CD4-positive, alpha-beta T cell treated with Interleukin-10 for 1 hour (primary cell): Measurements from ENCODE around the gene CBR1.
A peak's percentile ranks its signal among the peaks of the same experiment; 100 is the strongest.
"Not testable (repeated sequence)": the region's sequence is repeated elsewhere in the genome, so short reads cannot be mapped to it uniquely, and the experiment has no call there.

Experiments
- DNase-seq: peaks from one replicate; pipeline ENCODE4 v3.0.0-alpha.2; 2020

Gene CBR1

GRCh38 chr21:36082237-36082664 is 12.4 kb downstream of the CBR1 start:
- DNase-seq = no peak

DNA sequence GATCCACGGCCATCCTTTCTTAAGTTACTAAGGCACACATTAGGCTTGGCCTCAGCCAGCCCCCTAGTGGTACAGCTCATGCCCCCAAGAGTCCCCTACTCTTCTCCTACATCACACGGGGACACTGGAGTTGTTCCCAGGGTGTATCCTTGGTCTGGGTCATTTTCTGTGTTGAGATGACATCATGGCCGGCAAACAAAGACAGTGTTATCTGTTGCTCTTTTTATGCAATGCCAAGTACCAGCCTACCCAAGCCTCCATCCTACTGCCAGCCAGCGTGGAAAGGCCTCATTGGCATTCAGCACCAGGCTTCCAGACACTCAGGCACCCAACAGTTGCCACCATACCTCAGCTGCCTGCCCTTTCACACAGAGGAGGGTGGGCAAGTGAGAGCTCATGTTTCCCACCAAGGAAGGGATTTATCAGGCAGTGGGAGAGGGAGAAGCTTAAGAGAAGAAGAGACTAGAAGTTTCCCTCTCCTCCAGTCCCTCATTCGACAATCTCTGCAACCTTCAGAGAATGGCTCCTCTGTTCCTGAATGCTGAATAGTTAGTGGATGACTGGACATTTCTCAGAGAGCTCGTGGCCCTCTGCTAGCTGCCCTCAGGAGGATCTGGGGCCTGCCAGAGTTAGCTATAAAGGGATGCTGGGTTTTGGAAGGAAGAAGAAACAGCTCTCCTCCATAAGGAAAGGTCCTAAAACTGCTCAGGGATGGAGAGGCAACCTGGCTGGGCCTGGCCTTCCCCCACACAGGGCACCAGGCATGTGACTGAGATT is 17.7 kb downstream of the CBR1 start:
- no peak for DNase-seq

- DNase-seq = no peak
Observed at GRCh38 chr21:36089946-36090345, 20.1 kb downstream of the CBR1 start.

- DNase-seq = no peak
Observed at GRCh38 chr21:36092681-36093080, 22.9 kb downstream of the CBR1 start.

GRCh38 chr21:36093512-36093911 is 23.7 kb downstream of the CBR1 start:
- no peak for DNase-seq

DNA sequence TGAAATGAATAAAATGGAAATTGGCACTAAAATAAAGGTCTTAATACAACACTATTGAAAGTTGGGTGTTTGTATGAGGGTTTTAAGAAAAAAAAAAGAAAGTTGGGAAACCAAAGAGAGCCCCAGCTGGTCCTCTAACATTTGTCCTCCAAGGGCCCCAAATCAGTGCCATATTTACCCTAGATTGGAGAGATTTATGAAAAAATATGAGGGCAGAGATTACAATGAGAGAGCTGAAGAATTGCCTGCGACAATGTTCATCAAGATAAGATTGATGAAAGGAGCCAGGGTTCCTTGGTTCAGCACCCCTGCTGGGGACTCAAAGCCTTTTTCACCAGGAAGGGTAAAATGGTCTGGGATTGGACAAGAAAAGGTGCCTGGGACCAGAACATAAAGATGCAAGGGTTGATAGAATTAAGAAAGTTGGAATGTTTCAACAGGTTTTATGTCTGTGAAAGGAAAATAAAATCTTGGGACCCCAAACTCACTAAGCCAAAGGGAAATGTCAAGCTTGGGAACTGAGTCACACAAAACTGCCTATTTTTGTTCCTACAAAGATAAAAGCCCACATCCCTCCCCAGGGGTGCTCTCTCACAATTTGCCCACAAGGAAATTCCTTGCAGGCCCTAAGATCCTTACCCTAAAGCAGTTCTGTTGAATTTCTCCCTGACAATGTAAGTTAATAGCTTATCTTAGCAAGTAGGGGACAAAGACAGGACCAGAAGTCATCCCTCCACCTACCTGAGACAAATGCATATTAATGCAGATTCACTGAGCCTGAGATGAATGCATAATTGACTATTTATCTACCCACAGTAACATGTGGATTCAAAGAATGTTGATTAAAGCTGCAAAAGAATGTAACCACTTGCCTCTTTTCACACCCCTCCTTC is 26.8 kb downstream of the CBR1 start:
- no peak for DNase-seq

DNA sequence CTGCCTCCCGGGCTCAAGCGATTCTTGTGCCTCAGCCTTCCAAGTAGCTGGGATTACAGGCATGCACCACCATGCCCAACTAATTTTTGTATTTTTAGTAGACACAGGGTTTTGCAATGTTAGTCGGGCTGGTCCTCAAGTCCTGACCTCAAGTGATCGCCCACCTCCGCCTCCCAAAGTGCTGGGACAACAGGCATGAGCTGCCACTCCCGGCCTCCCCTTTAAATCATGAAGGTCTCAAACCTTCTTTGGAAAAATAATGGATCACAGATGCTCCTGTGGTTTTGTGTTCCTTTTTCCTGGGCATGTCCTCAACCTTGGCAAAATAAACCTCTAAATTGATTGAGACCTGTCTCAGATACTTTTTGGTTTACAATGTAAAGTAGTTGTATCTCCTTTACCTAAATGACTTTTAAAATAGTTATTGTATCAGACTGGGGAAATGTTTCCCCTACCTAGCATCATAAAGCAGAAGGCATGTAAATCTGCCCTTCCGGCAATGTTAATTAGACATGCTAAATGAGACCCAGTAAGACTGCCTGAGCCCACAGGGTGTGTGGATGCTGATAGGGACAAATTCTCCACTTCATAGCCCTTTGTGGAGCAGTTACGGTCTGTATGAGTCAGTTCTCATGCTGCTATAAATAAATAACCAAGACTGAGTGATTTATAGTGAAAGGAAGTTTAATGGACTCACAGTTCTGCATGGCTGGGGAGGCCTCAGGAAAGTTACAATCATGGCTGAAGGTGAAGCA is 27.8 kb downstream of the CBR1 start:
- no peak for DNase-seq

DNA sequence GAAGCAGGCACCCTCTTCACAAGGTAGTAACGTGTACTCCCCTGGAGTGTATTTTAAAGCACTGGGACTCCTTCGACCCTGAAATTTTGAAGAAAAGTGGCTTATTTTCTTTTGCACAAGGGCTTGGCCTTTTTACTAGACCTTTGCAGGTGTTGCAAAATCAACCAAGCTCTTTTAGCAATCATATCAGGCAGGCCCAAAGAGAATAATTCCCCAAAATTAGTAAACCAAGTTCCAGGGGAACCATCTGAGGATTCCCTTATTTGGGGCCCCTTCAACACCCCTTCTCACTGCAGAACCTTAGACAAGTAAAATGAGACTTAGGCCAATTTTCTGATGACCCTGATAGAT is 28.3 kb downstream of the CBR1 start:
- no peak for DNase-seq

DNA sequence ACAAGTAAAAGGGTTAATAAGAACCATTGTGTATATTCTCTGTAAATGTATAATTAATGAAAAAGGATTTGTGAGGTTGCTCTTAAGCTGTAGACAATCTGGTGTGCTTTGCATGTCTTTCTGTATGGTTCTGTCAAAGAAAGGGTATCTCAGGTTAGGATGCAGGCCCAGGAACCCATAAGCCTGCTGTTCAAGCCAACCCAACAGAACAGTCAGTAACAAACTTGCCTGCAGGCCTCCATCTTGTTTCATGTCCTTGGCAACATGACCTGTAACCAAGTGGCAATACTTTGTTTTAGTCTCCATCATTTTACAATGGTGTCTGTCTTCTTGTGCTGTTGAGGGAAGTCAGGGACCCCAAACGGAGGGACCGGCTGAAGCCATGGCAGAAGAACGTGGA is 29.2 kb downstream of the CBR1 start:
- no peak for DNase-seq

DNA sequence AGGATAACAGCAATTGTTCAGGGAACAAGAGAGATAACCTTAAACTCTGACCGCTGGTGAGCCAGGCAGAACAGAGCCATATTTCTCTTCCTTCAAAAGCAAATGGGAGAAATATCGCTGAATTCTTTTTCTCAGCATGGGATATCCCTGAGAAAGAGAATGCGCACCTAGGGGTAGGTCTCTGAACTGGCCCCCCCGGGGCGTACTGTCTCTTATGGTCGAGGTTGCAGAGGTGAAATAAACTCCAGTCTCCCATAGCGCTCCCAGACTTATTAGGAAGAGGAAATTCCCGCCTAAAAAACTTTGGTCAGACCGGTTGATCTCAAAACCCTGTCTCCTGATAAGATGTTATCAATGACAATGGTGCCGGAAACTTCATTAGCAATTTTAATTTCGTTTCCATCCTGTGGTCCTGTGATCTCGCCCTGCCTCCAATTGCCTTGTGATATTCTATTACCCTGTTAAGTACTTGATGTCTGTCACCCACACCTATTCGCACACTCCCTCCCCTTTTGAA is 29.9 kb downstream of the CBR1 start:
- not testable (repeated sequence) for DNase-seq

- no peak for DNase-seq
Observed at GRCh38 chr21:36100971-36101641, 31.3 kb downstream of the CBR1 start.

DNA sequence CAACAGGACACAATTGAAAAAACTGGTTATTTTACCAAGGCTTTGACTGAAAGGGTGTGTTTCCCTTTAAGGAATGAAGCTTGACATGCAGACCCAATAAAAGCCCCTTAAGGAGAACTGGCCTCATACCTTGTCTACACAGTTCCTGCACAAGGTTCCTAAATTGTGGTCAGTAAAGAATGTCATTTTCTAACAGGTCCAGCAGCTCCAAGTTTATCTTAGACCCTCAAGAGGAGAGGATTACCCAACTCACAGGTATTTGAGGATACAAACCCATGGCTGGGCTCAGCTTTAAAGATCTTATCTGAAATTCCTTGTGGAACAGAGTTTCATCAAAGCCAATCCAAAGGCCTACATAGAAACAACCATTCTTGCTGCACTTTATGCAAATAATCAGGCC is 33.6 kb downstream of the CBR1 start:
- no peak for DNase-seq

DNA sequence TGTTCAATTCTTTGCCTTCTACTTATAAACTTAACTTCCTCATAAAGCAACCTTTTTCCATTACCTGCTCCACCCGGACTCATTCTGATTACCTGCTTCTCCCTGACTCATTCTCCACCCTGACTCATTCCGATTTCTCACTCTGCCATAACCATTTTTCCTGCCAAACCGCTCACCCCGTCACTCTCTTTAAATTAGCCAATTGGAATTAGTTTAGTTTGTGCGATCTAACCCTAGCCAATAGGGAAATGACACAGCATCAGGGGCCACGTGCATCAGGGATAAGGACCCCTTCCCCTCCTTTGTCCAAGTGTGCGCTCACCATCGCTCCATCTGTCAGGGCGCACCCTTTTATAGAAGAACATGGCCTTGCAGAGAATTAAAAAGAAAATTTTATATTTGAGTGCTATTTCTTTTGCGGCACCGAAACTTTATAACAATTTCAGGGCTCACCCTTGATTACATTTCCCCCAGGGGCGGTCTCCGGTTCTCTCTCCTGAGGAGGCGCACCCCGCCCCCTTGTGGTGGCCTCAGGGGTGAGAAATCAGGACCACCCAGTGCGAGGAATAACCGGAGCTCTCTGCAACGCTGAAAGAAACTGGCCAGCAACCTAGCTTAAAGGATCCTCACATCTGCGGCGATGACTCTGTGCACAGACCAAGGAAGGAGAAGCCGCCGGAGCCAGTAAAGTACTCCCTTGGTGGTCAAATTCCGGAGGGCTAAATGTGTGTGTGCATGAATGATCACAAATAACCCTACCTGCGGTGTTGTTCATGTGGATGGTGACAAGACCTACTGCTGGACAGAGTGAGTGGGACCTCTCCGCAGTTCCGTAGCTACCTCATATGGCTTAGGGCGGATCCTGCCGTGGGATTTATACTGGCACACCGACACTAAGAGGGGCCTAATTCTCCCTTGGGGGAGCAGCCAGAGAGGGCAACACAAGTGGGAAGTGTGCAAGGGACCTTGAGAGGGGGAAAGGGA is 34.8 kb downstream of the CBR1 start:
- peak; percentile 46 for DNase-seq

DNA sequence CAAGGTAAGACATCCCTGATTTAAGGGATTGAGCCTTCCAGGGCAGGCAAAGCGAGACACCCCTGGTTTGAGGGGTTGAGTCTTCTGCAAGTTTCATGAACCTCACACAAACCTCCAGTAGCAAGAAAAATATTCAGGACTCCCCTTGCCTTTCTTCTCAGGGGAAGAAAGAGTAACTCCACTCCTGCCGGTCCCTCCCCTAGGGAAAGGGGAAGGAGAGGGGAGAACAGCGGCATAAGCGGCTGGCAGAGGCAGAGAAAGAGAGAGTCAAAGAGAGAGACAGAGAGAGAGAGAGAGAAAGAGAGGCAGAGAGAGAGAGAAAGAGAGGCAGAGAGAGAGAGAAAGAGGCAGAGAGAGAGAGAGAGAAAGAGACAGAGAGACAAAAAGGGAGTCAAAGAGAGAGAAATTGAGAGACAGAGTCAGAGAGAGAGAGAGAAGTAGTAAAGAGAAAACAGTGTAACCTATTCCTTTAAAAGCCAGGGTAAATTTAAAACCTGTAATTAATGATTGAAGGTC is 35.6 kb downstream of the CBR1 start:
- DNase-seq = no peak

DNA sequence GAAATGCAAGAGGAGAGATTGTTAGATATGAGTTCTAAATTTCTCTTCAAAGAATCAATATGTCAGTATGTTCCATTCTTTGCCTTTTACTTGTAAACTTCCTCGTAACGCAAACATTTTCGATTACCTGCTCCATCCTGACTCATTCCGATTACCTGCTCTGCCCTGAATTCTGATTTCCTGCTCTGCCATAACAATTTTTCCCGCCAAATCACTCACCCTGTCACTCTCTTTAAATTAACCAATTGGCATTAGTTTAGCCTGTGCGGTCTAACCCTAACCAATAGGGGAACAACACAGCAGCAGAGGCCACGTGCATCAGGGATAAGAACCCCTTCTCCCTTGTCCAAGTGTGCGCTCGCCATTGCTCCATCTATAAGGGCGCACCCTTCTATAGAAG is 40.0 kb downstream of the CBR1 start:
- no peak for DNase-seq

DNA sequence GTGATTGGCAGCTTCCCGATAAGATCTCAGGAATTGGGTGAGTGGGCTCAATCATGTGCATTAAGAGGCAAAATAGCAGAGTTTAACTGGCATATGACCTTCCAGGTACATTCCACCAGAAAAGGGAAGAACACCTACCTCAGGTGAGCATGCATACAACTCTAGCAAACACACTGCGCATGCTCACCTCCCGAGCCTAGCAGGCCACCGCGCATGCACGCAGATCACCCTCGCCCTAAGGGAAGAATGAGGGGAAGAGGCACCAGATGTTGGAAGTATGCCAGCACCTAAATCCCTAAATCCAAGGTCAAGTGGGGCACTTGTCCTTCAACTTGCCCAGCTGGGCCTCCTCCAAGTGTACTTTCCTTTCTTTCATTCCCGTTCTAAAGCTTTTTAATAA is 41.4 kb downstream of the CBR1 start:
- DNase-seq = no peak

GRCh38 chr21:36113647-36114428 is 44.0 kb downstream of the CBR1 start:
- DNase-seq = peak; percentile 68

GRCh38 chr21:36115138-36115730 is 45.4 kb downstream of the CBR1 start:
- DNase-seq = no peak

DNA sequence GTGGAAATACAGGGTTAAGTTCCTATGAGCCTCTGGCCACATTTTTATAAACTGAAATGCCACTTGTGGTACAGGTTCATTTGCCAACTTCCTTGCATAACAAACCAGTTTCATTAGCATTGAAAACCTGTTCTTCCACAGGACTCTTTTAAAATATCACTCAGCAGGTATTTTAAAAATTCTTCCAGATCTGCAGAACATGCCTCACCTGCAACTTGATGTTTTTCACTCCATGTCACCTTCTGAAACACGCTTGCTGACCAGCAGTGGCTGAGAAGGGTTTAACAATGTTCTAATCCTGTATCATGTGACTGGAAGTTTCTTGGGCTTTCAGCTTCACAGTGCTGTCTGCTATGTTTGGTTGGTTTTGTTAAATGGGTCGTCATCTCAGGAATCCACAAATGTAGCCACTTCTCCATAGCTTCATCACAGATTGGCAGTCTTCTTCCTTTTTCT is 47.5 kb downstream of the CBR1 start:
- no peak for DNase-seq
